Thyroid gland (tissue), 4 donors: ENCODE results near the gene TOP1. TPM values are rescaled to one million over a fixed set of nuclear protein-coding genes. Genes with fewer than 3 reads are reported as not detected.

ENCODE experiments used
- DNase-seq, 2 donors: peaks; one replicate each; pipeline ENCODE4 v3.0.0-alpha.2; 2019
- H3K27ac ChIP-seq, 3 donors: fragments of 200-600 bp; sonication (generic); 1 replicate in 2 of 3; 2 replicates in 1 of 3; pipeline ENCODE4 v1.5.1; 2016 to 2019; ENCODE audit warnings: mild to moderate bottlenecking in 1 of 3, moderate library complexity in 1 of 3
- H3K27me3 ChIP-seq: fragments of 200-600 bp; sonication (generic); one replicate; pipeline ENCODE4 v1.5.1; 2019
- H3K36me3 ChIP-seq, 2 donors: fragments of 200-600 bp; sonication (generic); one replicate each; pipeline ENCODE4 v1.5.1; 2016 to 2019
- H3K4me1 ChIP-seq, 2 donors: fragments of 200-600 bp; sonication (generic); one replicate each; pipeline ENCODE4 v1.5.1; 2017 to 2019
- H3K4me3 ChIP-seq, 3 donors: fragments of 200-600 bp; sonication (generic); replicated peaks in 1 of 3; 1 replicate in 2 of 3; 2 replicates in 1 of 3; pipeline ENCODE4 v1.5.1; 2016; ENCODE audit warnings: mild to moderate bottlenecking in 1 of 3
- H3K9me3 ChIP-seq: fragments of 200-600 bp; sonication (generic); one replicate; pipeline ENCODE4 v1.5.1; 2017
- POLR2A ChIP-seq, 2 donors: fragments of 450-650 bp; IDR thresholded peaks; one replicate each; pipeline ENCODE4 v1.6.1; 2017; ENCODE audit warnings: antibody characterized with exemption in 2 of 2, mild to moderate bottlenecking in 2 of 2, moderate library complexity in 1 of 2
- WGBS, 2 donors: methylation state at CpG; one replicate each; pipeline ENCODE4 v1.1.5; 2017; 5-methylcytosine and 5-hydroxymethylcytosine counted together
- intact Hi-C: fragments of 100-400 bp; cut with DNase I; formaldehyde crosslinking; loops from one replicate; pipeline ENCODE4 v1.15.1; 2023
- total RNA-seq, 4 donors: library from RNA; depleted of rRNA; stranded (reverse); fragments of >200 nt; gene quantifications; one replicate each; pipeline ENCODE4 v1.2.3, GENCODE V29; 2016
- TF ChIP-seq, protein P1 (sequence below), 6 experiments: fragments of 200-600 bp in 3 of 6; fragments of 450-650 bp in 3 of 6; sonication (generic) in 3 of 6; IDR thresholded peaks; one replicate each; pipeline ENCODE4 v1.5.1; 2016 to 2019; ENCODE audit warnings: antibody characterized with exemption in 6 of 6, mild to moderate bottlenecking in 2 of 6, inconsistent platforms in 1 of 6, moderate library complexity in 1 of 6

TOP1 gene
- total RNA-seq, 4 donors from 2014 or later, result 31.3 to 46.3 (median 41.4) TPM

GRCh38 chr20:41150664-41151063 is 122.0 kb downstream of the TOP1 start:
- DNase-seq, result no peak
- TF ChIP-seq POLR2A (IDR thresholded peaks at IDR 0.05), result no peak
- TF ChIP-seq, protein P1, sequence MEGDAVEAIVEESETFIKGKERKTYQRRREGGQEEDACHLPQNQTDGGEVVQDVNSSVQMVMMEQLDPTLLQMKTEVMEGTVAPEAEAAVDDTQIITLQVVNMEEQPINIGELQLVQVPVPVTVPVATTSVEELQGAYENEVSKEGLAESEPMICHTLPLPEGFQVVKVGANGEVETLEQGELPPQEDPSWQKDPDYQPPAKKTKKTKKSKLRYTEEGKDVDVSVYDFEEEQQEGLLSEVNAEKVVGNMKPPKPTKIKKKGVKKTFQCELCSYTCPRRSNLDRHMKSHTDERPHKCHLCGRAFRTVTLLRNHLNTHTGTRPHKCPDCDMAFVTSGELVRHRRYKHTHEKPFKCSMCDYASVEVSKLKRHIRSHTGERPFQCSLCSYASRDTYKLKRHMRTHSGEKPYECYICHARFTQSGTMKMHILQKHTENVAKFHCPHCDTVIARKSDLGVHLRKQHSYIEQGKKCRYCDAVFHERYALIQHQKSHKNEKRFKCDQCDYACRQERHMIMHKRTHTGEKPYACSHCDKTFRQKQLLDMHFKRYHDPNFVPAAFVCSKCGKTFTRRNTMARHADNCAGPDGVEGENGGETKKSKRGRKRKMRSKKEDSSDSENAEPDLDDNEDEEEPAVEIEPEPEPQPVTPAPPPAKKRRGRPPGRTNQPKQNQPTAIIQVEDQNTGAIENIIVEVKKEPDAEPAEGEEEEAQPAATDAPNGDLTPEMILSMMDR (IDR thresholded peaks at IDR 0.05), result no peak
- H3K27me3 ChIP-seq, result no peaks in the 10 kb centered on the region
- no peaks in the 10 kb centered on the region for H3K36me3 ChIP-seq
- intact Hi-C loops, result no loop called here
- no peak overlapping the region for H3K4me3 ChIP-seq
- peak overlapping the region in 2 of 3 donors; percentile 27 to 79 for H3K27ac ChIP-seq
- H3K9me3 ChIP-seq, result no peaks in the 10 kb centered on the region
- peaks cover 74 to 93% of the 10 kb centered on the region in 2 donors for H3K4me1 ChIP-seq
- WGBS, 2 donors, result 57 to 73% methylated on average over 3 of the region's 3 CpGs

DNA sequence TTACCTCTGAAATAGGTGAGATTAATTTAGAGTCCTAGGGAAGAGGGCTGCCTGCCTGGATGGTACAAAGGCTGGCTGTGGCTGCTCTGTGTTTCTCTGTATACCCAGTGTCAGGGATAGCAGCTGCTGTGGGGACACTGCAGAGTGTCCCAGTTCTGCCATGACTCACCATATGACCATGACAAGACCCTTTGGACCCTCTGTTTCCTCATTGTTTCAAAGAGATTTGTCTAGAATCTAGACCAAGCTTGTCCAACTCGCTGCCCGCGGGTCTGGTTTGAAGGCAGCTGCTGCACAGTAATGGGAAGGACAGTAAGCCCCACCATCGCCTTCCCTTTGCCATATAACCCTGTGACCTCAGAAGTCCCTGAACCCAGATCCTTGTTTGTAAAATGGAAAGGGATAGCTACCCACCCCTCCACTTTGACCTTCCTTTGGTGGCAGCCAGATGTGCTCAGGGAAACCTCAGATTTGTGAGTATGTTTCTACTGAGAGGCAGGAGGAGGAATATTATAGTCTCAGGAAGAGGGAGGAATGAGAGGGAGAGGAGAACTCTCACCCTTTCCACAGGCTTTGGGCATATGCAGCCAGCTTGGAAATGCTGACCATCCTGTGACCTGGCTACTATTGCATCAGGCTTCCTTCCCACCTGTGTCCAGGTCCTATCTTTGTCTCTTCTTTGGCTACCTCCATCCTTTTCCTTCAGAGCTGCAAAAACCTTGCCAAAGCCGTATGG is 122.7 kb downstream of the TOP1 start:
- DNase-seq, result no peak
- TF ChIP-seq POLR2A (IDR thresholded peaks at IDR 0.05), result no peak
- TF ChIP-seq, protein P1 (IDR thresholded peaks at IDR 0.05), result no peak
- 93 to 94% methylated on average over 5 of the region's 5 CpGs for WGBS, 2 donors
- H3K36me3 ChIP-seq, result no peaks in the 10 kb centered on the region
- no peak overlapping the region for H3K4me3 ChIP-seq
- H3K9me3 ChIP-seq, result no peaks in the 10 kb centered on the region
- H3K4me1 ChIP-seq, result peaks cover 68 to 93% of the 10 kb centered on the region in 2 donors
- peak overlapping the region in 2 of 3 donors; percentile 27 to 79 for H3K27ac ChIP-seq
- H3K27me3 ChIP-seq, result no peaks in the 10 kb centered on the region
- intact Hi-C loops, result no loop called here

- H3K9me3 ChIP-seq, result no peaks in the 10 kb centered on the region
- TF ChIP-seq, protein P1 (IDR thresholded peaks at IDR 0.05), result no peak
- TF ChIP-seq POLR2A (IDR thresholded peaks at IDR 0.05), result no peak
- intact Hi-C loops, result no loop called here
- peaks cover 70 to 93% of the 10 kb centered on the region in 2 donors for H3K4me1 ChIP-seq
- no peak overlapping the region for H3K4me3 ChIP-seq
- DNase-seq, result no peak
- WGBS, 2 donors, result 53 to 55% methylated on average over 5 of the region's 5 CpGs
- no peaks in the 10 kb centered on the region for H3K27me3 ChIP-seq
- no peaks in the 10 kb centered on the region for H3K36me3 ChIP-seq
- H3K27ac ChIP-seq, result peak overlapping the region in 2 of 3 donors; percentile 5 to 79
These were observed 123.6 kb downstream of the TOP1 start for GRCh38 chr20:41152108-41152757.

DNA sequence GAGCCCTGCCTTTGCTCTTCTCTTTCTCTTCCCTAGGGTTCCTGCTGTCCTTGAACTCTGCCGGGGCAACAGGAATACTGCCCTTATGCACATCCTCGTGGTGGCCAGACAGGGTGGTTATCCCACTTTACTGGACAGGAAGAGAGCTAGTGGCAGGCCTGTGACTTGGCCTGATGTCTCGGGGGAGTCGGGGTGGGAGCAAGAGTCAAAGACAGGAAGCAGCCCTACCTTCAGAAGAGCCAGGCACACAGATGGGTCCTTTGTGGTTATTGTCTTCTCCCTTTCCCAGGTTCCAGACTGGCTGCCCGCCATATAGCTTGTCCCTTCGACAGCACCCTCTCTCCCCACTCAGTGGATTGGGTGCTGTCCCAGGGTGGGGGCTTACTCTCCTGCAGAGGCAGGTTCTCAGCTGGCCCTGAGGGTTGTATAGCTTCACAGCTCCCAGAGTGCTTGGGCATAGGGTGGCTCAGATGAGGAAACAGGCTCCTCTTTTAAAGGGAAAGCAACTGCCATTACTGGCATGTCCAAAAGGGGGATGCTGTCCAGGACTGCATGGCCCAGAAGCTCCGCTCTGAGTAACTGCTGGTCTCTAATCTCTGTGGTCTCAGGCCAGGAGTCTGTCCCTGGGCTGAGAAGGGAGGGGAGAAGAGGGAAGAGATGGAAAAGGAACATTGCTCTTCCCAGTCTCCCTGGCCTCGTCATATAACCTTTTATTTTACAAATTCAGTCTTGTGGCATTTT is 126.0 kb downstream of the TOP1 start:
- H3K27me3 ChIP-seq, result no peaks in the 10 kb centered on the region
- intact Hi-C loops, result no loop called here
- no peak for TF ChIP-seq POLR2A (IDR thresholded peaks at IDR 0.05)
- H3K27ac ChIP-seq, result peak overlapping the region in 2 of 3 donors; percentile 50 to 79
- no peak for DNase-seq
- 73 to 86% methylated on average over 8 of the region's 8 CpGs for WGBS, 2 donors
- no peak overlapping the region for H3K4me3 ChIP-seq
- H3K4me1 ChIP-seq, result peaks cover 66 to 92% of the 10 kb centered on the region in 2 donors
- no peaks in the 10 kb centered on the region for H3K9me3 ChIP-seq
- H3K36me3 ChIP-seq, result peaks cover 0 to 2% of the 10 kb centered on the region in 2 donors

GRCh38 chr20:41155261-41155660 is 126.6 kb downstream of the TOP1 start:
- WGBS, 2 donors, result 71 to 91% methylated on average over 7 of the region's 7 CpGs
- no peak for TF ChIP-seq POLR2A (IDR thresholded peaks at IDR 0.05)
- TF ChIP-seq, protein P1 (IDR thresholded peaks at IDR 0.05), result no peak
- Histone ChIP-seq H3K27ac (peak overlapping the region in 2 of 3 donors; percentile 50 to 79), H3K4me3 (no peak overlapping the region), H3K36me3 (peaks cover 0 to 9% of the 10 kb centered on the region in 2 donors), H3K27me3 (no peaks in the 10 kb centered on the region), H3K9me3 (no peaks in the 10 kb centered on the region), H3K4me1 (peaks cover 64 to 94% of the 10 kb centered on the region in 2 donors)
- intact Hi-C loops, result no loop called here
- DNase-seq, result no peak
